ENCODE measurements around the gene FUT8. TPM values are rescaled to one million over a fixed set of nuclear protein-coding genes. Genes with fewer than 3 reads are reported as not detected.

Gene FUT8
- total and polyA plus RNA-seq, 2 donors (not counting 1 experiment from before 2014, with no cell fraction given) = 13.2 to 91.8 TPM

GRCh38 chr14:65387171-65387570 lies 25.4 kb upstream of the FUT8 start:
- H3K9me3 ChIP-seq (ENCODE audit: control extremely low read depth in 1 of 3, control insufficient read depth in 2 of 3, insufficient read depth in 1 of 3, low read length in 2 of 3) = no peaks in the 10 kb centered on the region
- no peak overlapping the region for H3K27ac ChIP-seq (ENCODE audit: low read length in 2 of 2)
- H3K4me2 ChIP-seq (replicated peaks; ENCODE audit: low read depth, low read length, poor library complexity, severe bottlenecking) = no peak overlapping the region
- H3K36me3 ChIP-seq (replicated peaks in 1 of 2; ENCODE audit: control extremely low read depth in 1 of 2, control insufficient read depth in 1 of 2, extremely low read depth in 1 of 2, insufficient read depth in 2 of 2, low read length in 1 of 2) = no peaks in the 10 kb centered on the region
- Mint-ChIP-seq H3K27ac (no peak overlapping the region), H3K27me3 (no peaks in the 10 kb centered on the region), H3K4me3 (no peak overlapping the region), H3K9me3 (ENCODE audit: insufficient read depth) (peaks cover 2% of the 10 kb centered on the region), H3K4me1 (peaks cover 5% of the 10 kb centered on the region)
- WGBS (ENCODE audit: insufficient coverage) = 95% methylated on average over 6 of the region's 6 CpGs
- no peak overlapping the region for H3K9ac ChIP-seq (ENCODE audit: low read length)
- DNase-seq (no peak), ATAC-seq (ENCODE audit: low read depth) (no peak)
- ChIA-PET POLR2A (no interaction called here), CTCF (no interaction called here)
- no peak overlapping the region for H3K4me3 ChIP-seq (ENCODE audit: control extremely low read depth in 1 of 5, extremely low read depth in 1 of 5, insufficient read depth in 1 of 5, low read depth in 2 of 5, low read length in 4 of 5)
- no peaks in the 10 kb centered on the region for H3K79me2 ChIP-seq (ENCODE audit: control insufficient read depth, insufficient read depth, low read length)
- H3K4me1 ChIP-seq (ENCODE audit: control insufficient read depth in 2 of 2, insufficient read depth in 2 of 2, low read length in 2 of 2) = no peaks in the 10 kb centered on the region
- H2AFZ ChIP-seq (ENCODE audit: insufficient read depth, low read depth, low read length, poor library complexity, severe bottlenecking) = no peak overlapping the region
- TF ChIP-seq EZH2 (IDR thresholded peaks at IDR 0.05; ENCODE audit: borderline replicate concordance, insufficient read depth, low read depth, low read length, poor library complexity, severe bottlenecking) (no peak), CTCF (IDR thresholded peaks at IDR 0.05) (no peak)
- intact Hi-C loops (cut with micrococcal nuclease) = loop anchor here (5.0 kb wide), 1 partner anchor 35 kb away; no protein-coding TSS in a partner anchor
- H4K20me1 ChIP-seq (ENCODE audit: control insufficient read depth, insufficient read depth, low read length, poor library complexity, severe bottlenecking) = no peaks in the 10 kb centered on the region
- H3K27me3 ChIP-seq (replicated peaks in 1 of 4; ENCODE audit: control extremely low read depth in 1 of 4, control insufficient read depth in 3 of 4, insufficient read depth in 4 of 4, low read length in 3 of 4) = no peaks in the 10 kb centered on the region

GRCh38 chr14:65387628-65388027 lies 24.9 kb upstream of the FUT8 start:
- Histone ChIP-seq H3K4me2 (replicated peaks; ENCODE audit: low read depth, low read length, poor library complexity, severe bottlenecking) (no peak overlapping the region), H3K79me2 (ENCODE audit: control insufficient read depth, insufficient read depth, low read length) (no peaks in the 10 kb centered on the region), H3K27me3 (replicated peaks in 1 of 4; ENCODE audit: control extremely low read depth in 1 of 4, control insufficient read depth in 3 of 4, insufficient read depth in 4 of 4, low read length in 3 of 4) (no peaks in the 10 kb centered on the region), H3K4me3 (ENCODE audit: control extremely low read depth in 1 of 5, extremely low read depth in 1 of 5, insufficient read depth in 1 of 5, low read depth in 2 of 5, low read length in 4 of 5) (no peak overlapping the region), H3K9me3 (ENCODE audit: control extremely low read depth in 1 of 3, control insufficient read depth in 2 of 3, insufficient read depth in 1 of 3, low read length in 2 of 3) (no peaks in the 10 kb centered on the region), H2AFZ (ENCODE audit: insufficient read depth, low read depth, low read length, poor library complexity, severe bottlenecking) (no peak overlapping the region), H4K20me1 (ENCODE audit: control insufficient read depth, insufficient read depth, low read length, poor library complexity, severe bottlenecking) (no peaks in the 10 kb centered on the region), H3K9ac (ENCODE audit: low read length) (no peak overlapping the region), H3K27ac (ENCODE audit: low read length in 2 of 2) (no peak overlapping the region), H3K4me1 (ENCODE audit: control insufficient read depth in 2 of 2, insufficient read depth in 2 of 2, low read length in 2 of 2) (no peaks in the 10 kb centered on the region), H3K36me3 (replicated peaks in 1 of 2; ENCODE audit: control extremely low read depth in 1 of 2, control insufficient read depth in 1 of 2, extremely low read depth in 1 of 2, insufficient read depth in 2 of 2, low read length in 1 of 2) (no peaks in the 10 kb centered on the region)
- ATAC-seq (ENCODE audit: low read depth) (no peak), DNase-seq (no peak)
- no peak overlapping the region for H3K4me3 Mint-ChIP-seq
- TF ChIP-seq EZH2 (IDR thresholded peaks at IDR 0.05; ENCODE audit: borderline replicate concordance, insufficient read depth, low read depth, low read length, poor library complexity, severe bottlenecking) (no peak), CTCF (IDR thresholded peaks at IDR 0.05) (no peak)
- ChIA-PET POLR2A (no interaction called here), CTCF (no interaction called here)
- H3K27ac Mint-ChIP-seq = no peak overlapping the region
- H3K27me3 Mint-ChIP-seq = no peaks in the 10 kb centered on the region
- peaks cover 2% of the 10 kb centered on the region for H3K9me3 Mint-ChIP-seq (ENCODE audit: insufficient read depth)
- no CpG with 5 or more reads among the region's 1 CpG for WGBS (ENCODE audit: insufficient coverage)
- peaks cover 5% of the 10 kb centered on the region for H3K4me1 Mint-ChIP-seq
- intact Hi-C loops (cut with micrococcal nuclease) = loop anchor here (5.0 kb wide), 1 partner anchor 35 kb away; no protein-coding TSS in a partner anchor
